Ishikawa (cell line): ENCODE data around the gene PXMP2.

Experiments used
- CEBPB ChIP-seq: IDR thresholded peaks from 2 replicates; pipeline ENCODE4 v1.6.1; 2012
- CREB1 ChIP-seq: IDR thresholded peaks from 2 replicates; pipeline ENCODE4 v1.6.1; 2012; ENCODE audit warnings: low read depth
- EP300 ChIP-seq: IDR thresholded peaks from 2 replicates; pipeline ENCODE4 v1.6.1; 2012; ENCODE audit warnings: borderline replicate concordance
- MAX ChIP-seq: IDR thresholded peaks from 2 replicates; pipeline ENCODE4 v1.6.1; 2012
- RAD21 ChIP-seq: IDR thresholded peaks from 2 replicates; pipeline ENCODE4 v1.6.1; 2012; ENCODE audit warnings: low read depth
- REST ChIP-seq: IDR thresholded peaks from 2 replicates; pipeline ENCODE4 v1.6.1; 2012; ENCODE audit warnings: low read depth, mild to moderate bottlenecking
- TAF1 ChIP-seq: IDR thresholded peaks from 2 replicates; pipeline ENCODE4 v1.6.1; 2012; ENCODE audit warnings: low read depth, mild to moderate bottlenecking
- TCF12 ChIP-seq: IDR thresholded peaks from 2 replicates; pipeline ENCODE4 v1.6.1; 2012; ENCODE audit warnings: low read depth
- YY1 ChIP-seq: IDR thresholded peaks from 2 replicates; pipeline ENCODE4 v1.6.1; 2012; ENCODE audit warnings: low read depth

GRCh38 chr12:132717531-132718387, 30.4 kb downstream of the PXMP2 start:
- no peak for TF ChIP-seq CREB1
- no peak for TF ChIP-seq CEBPB
- TF ChIP-seq REST: no peak
- no peak for TF ChIP-seq EP300
- TF ChIP-seq MAX: no peak
- TF ChIP-seq RAD21: no peak
- no peak for TF ChIP-seq TAF1
- TF ChIP-seq YY1: no peak
- TF ChIP-seq TCF12: no peak
